ENCODE measurements around the gene GAS2L2.

DNA sequence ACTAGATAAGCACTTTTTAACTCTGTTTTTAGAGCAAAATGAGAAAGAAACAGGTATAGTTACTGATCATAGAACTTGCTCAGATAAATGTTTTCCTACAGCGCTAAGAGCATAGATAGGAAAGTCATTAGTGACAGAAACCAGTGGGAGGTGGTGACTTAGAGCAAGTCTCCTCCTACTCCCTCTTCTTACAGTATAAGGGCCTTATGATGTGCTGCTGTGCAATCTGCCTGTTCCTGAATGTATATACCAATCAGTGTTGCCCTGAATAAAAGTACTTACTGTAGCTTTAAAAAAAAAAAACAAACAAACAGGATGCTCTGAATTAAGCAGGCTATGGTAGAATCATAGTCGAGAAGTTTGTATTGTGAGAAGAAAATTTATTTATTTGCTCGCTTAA, 44.9 kb downstream of the GAS2L2 start:
- TF ChIP-seq, protein P1, sequence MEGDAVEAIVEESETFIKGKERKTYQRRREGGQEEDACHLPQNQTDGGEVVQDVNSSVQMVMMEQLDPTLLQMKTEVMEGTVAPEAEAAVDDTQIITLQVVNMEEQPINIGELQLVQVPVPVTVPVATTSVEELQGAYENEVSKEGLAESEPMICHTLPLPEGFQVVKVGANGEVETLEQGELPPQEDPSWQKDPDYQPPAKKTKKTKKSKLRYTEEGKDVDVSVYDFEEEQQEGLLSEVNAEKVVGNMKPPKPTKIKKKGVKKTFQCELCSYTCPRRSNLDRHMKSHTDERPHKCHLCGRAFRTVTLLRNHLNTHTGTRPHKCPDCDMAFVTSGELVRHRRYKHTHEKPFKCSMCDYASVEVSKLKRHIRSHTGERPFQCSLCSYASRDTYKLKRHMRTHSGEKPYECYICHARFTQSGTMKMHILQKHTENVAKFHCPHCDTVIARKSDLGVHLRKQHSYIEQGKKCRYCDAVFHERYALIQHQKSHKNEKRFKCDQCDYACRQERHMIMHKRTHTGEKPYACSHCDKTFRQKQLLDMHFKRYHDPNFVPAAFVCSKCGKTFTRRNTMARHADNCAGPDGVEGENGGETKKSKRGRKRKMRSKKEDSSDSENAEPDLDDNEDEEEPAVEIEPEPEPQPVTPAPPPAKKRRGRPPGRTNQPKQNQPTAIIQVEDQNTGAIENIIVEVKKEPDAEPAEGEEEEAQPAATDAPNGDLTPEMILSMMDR (IDR thresholded peaks at IDR 0.05), result no peak
- TF ChIP-seq POLR2AphosphoS5 (IDR thresholded peaks at IDR 0.05) (no peak), POLR2A (IDR thresholded peaks at IDR 0.05) (no peak)

Measured in stomach (tissue), 4 donors.